Fibroblast of lung (primary cell): Measurements from ENCODE around the gene MRPL4. TPM values are rescaled to one million over a fixed set of nuclear protein-coding genes. Genes with fewer than 3 reads are reported as not detected.

Experiments used
- DNase-seq, 2 donors: peaks; one replicate each; pipeline versions ENCODE4 v3.0.0 to v3.0.0-alpha.2; 2010; ENCODE audit warnings: low read depth in 2 of 2
- H2AFZ ChIP-seq: 2 replicates; pipeline ENCODE4 v1.5.1; 2012; ENCODE audit warnings: low read length, control low read depth, inconsistent platforms
- H3K27ac ChIP-seq: 2 replicates; pipeline ENCODE4 v1.5.1; 2011; ENCODE audit warnings: low read length, control low read depth; ENCODE audit not compliant: insufficient read depth
- H3K27me3 ChIP-seq: 2 replicates; pipeline ENCODE4 v1.5.1; 2011; ENCODE audit warnings: mild to moderate bottlenecking, low read length; ENCODE audit not compliant: control insufficient read depth, insufficient read depth
- H3K36me3 ChIP-seq: 2 replicates; pipeline ENCODE4 v1.5.1; 2011; ENCODE audit warnings: low read length; ENCODE audit not compliant: control insufficient read depth, insufficient read depth
- H3K4me1 ChIP-seq: 2 replicates; pipeline ENCODE4 v1.5.1; 2011; ENCODE audit warnings: low read length; ENCODE audit not compliant: control insufficient read depth, insufficient read depth; ENCODE audit errors: extremely low read depth
- H3K4me2 ChIP-seq: 2 replicates; pipeline ENCODE4 v1.5.1; 2011; ENCODE audit warnings: low read length, control low read depth; ENCODE audit not compliant: insufficient read depth; ENCODE audit errors: extremely low read depth
- H3K4me3 ChIP-seq, 4 experiments: fragments of 200-600 bp in 1 of 4; sonication (generic) in 1 of 4; replicated peaks in 1 of 4; 2 replicates each; pipeline ENCODE4 v1.5.1; 2011 to 2016; ENCODE audit warnings: low read length in 4 of 4, low read depth in 3 of 4, mild to moderate bottlenecking in 3 of 4, control low read depth in 2 of 4, inconsistent platforms in 1 of 4, mixed read lengths in 1 of 4; ENCODE audit not compliant: insufficient read depth in 1 of 4; ENCODE audit errors: control extremely low read depth in 1 of 4
- H3K79me2 ChIP-seq: 2 replicates; pipeline ENCODE4 v1.5.1; 2012; ENCODE audit warnings: mild to moderate bottlenecking, low read length, inconsistent platforms; ENCODE audit not compliant: control insufficient read depth, insufficient read depth
- H3K9ac ChIP-seq: 2 replicates; pipeline ENCODE4 v1.5.1; 2011; ENCODE audit warnings: mild to moderate bottlenecking, low read length, control low read depth; ENCODE audit not compliant: insufficient read depth
- H3K9me3 ChIP-seq: 2 replicates; pipeline ENCODE4 v1.5.1; 2012; ENCODE audit warnings: low read depth, low read length; ENCODE audit not compliant: control insufficient read depth, insufficient read depth
- H4K20me1 ChIP-seq: 2 replicates; pipeline ENCODE4 v1.5.1; 2011; ENCODE audit warnings: low read length; ENCODE audit not compliant: control insufficient read depth, insufficient read depth; ENCODE audit errors: extremely low read depth
- CTCF ChIP-seq, 2 donors: IDR thresholded peaks in 1 of 2; conservative IDR thresholded peaks in 1 of 2; 1 replicate in 1 of 2; 2 replicates in 1 of 2; pipeline ENCODE4 v1.5.1; 2011 to 2012; ENCODE audit warnings: low read length in 2 of 2, control low read depth in 1 of 2, inconsistent platforms in 1 of 2, low read depth in 1 of 2, mild to moderate bottlenecking in 1 of 2
- EZH2 ChIP-seq: IDR thresholded peaks from 2 replicates; pipeline ENCODE4 v1.5.1; 2012; ENCODE audit warnings: low read length, control low read depth, mild to moderate bottlenecking; ENCODE audit errors: missing control alignments
- polyA plus RNA-seq, 2 donors: library from polyadenylated mRNA; depleted of rRNA in 1 of 2; stranded (reverse) in 1 of 2; unstranded in 1 of 2; fragments of >200 nt; gene quantifications; 2 replicates each; pipeline ENCODE4 v1.2.1, GENCODE V29; 2011 to 2012; ENCODE audit warnings: missing spikeins in 1 of 2
- total RNA-seq: library from RNA; depleted of rRNA; stranded (reverse); fragments of >200 nt; gene quantifications from 2 replicates; pipeline ENCODE4 v1.2.1, GENCODE V29; 2014

Gene MRPL4
- total and polyA plus RNA-seq, 2 donors (not counting 1 experiment from before 2014, with no cell fraction given) = 17.2 to 25.7 TPM

- Histone ChIP-seq H2AFZ (no peak overlapping the region), H3K9me3 (no peaks in the 10 kb centered on the region), H3K9ac (no peak overlapping the region), H3K4me3 (no peak overlapping the region), H3K36me3 (no peaks in the 10 kb centered on the region), H3K4me1 (peaks cover 5% of the 10 kb centered on the region), H3K4me2 (no peak overlapping the region), H3K27ac (no peak overlapping the region), H4K20me1 (no peaks in the 10 kb centered on the region), H3K27me3 (peaks cover 11% of the 10 kb centered on the region), H3K79me2 (no peaks in the 10 kb centered on the region)
- DNase-seq = no peak
- TF ChIP-seq EZH2 (no peak), CTCF (conservative IDR thresholded peaks at IDR 0.05 in 1 of 2, IDR thresholded peaks at IDR 0.05 in 1 of 2; ENCODE audit: low read depth in 1 of 2, low read length in 2 of 2) (no peak)
Observed at GRCh38 chr19:10285393-10285792, 33.4 kb downstream of the MRPL4 start.

- peak within 1 kb of the TSS; percentile 25 for H3K4me2 ChIP-seq
- H3K27me3 ChIP-seq = peaks cover 24% of the 10 kb centered on the region
- peak in 1 of 2 donors; percentile 83 for DNase-seq
- H3K79me2 ChIP-seq = no peaks in the 10 kb centered on the region
- H3K9me3 ChIP-seq = no peaks in the 10 kb centered on the region
- H4K20me1 ChIP-seq = no peaks in the 10 kb centered on the region
- no peak within 1 kb of the TSS for H3K27ac ChIP-seq
- no peak within 1 kb of the TSS for H3K9ac ChIP-seq
- H3K4me1 ChIP-seq = peaks cover 10% of the 10 kb centered on the region
- no peak for TF ChIP-seq EZH2
- TF ChIP-seq CTCF (conservative IDR thresholded peaks at IDR 0.05 in 1 of 2, IDR thresholded peaks at IDR 0.05 in 1 of 2; ENCODE audit: low read depth in 1 of 2, low read length in 2 of 2) = no peak
- no peaks in the 10 kb centered on the region for H3K36me3 ChIP-seq
- no peak within 1 kb of the TSS for H2AFZ ChIP-seq
- no peak within 1 kb of the TSS for H3K4me3 ChIP-seq
Observed at GRCh38 chr19:10286803-10287737, 35.1 kb downstream of the MRPL4 start, which contains the start of gene ICAM4. Gene ICAM4 (plus strand): TSS chr19:10286955. CDS start chr19:10287013, 58 bp downstream.

- H3K27me3 ChIP-seq = peaks cover 35% of the 10 kb centered on the region
- H2AFZ ChIP-seq = no peak overlapping the region
- DNase-seq = peak in 1 of 2 donors; percentile 49
Observed at GRCh38 chr19:10288662-10289166, 36.7 kb downstream of the MRPL4 start.

More at GRCh38 chr19:10288662-10289166, 36.7 kb downstream of the MRPL4 start:
- no peaks in the 10 kb centered on the region for H3K36me3 ChIP-seq
- H3K27ac ChIP-seq = no peak overlapping the region
- TF ChIP-seq EZH2 = no peak
- no peak for TF ChIP-seq CTCF (conservative IDR thresholded peaks at IDR 0.05 in 1 of 2, IDR thresholded peaks at IDR 0.05 in 1 of 2; ENCODE audit: low read depth in 1 of 2, low read length in 2 of 2)
- no peaks in the 10 kb centered on the region for H3K9me3 ChIP-seq
- H4K20me1 ChIP-seq = no peaks in the 10 kb centered on the region
- H3K9ac ChIP-seq = no peak overlapping the region
- peaks cover 10% of the 10 kb centered on the region for H3K4me1 ChIP-seq
- H3K4me3 ChIP-seq = peak overlapping the region in 2 of 4 experiments; percentile 7 to 57
- no peaks in the 10 kb centered on the region for H3K79me2 ChIP-seq
- no peak overlapping the region for H3K4me2 ChIP-seq
